Stimulated activated CD8-positive, alpha-beta memory T cell treated with anti-CD3 and anti-CD28 coated beads, Interleukin-7, amount 100 ng/mL, for 1 hour (primary cell): ENCODE data around the gene KCTD13.
"Not testable (repeated sequence)": the region's sequence is repeated elsewhere in the genome, so short reads cannot be mapped to it uniquely, and the experiment has no call there.

ENCODE experiments used
- DNase-seq, 2 donors: peaks; one replicate each; pipeline ENCODE4 v3.0.0-alpha.2; 2020; ENCODE audit warnings: low read depth in 2 of 2

KCTD13 gene

GRCh38 chr16:29907973-29908372 is 18.1 kb downstream of the KCTD13 start:
- no peak for DNase-seq

DNA sequence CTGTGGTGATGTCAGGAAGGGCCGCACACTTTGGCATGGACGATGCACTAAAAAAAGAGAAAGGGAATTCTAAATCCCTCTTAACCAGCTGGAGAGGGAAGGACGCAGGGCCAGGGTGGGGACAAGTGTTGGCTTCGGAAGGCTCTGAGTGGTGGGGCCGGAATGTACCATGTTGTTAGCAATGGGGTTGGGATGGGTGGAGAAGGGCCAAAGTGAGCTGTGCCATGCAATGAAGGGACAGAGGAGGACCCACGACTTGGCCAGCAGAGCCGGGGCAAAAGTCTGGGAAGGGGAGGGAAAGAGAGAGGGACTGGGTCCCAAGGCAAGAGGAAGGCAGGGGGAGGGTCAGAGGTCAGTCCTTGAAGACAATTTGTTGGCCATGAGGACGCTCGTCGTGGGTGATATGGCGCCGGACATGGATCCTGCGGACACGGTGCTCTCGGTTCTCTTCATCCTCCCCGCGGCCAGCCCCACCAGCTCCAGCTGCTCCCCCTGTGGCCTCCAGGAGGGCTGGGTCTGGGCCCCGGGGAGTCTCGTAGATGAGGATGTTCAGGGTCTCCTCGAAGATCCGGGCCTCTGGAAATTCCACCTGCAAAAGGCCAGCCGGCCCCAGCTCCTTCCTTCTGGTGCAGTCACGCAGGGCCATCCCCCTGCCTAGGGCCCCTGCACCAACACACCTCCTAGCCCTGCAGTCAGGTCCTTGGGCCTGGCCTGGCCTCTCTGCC is 19.3 kb downstream of the KCTD13 start:
- DNase-seq = no peak

DNA sequence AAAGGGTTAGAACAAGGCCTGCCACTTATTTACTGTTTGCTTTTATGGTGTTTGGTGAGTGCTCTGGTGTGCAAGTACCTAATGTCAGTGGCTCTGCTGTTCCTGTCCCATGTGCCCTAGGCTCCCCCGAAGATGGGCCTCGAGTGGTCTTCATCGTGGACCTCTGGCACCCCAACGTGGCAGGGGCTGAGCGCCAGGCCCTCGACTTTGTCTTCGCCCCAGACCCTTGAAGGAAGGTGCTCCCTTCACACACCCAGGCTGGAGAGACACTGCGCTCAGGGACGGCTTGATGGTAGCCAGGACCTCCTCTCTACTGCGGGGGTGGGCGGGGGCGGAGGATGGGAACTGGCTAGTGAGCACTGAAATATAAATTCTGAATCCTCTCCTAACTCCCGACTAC is 20.4 kb downstream of the KCTD13 start:
- no peak for DNase-seq

DNA sequence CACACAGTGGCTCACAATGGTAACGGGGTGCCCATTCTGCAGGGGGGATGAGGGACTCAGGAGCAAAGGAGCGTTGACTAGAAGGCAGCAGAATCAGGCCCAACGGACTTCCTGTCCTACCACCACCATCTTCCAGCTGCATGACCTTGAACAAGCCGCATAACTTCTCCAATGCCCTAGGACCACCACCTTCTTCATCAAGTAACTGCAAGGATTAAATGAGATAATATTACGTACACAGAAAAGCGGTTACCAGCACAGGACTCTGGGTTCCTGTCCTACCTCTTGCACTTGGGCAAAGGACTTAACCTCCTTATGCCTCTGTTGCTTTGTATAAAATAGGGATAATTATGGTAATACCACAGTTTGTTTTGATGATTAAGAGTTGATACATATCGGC is 21.1 kb downstream of the KCTD13 start:
- no peak for DNase-seq

GRCh38 chr16:29903590-29903989 is 22.4 kb downstream of the KCTD13 start:
- DNase-seq = no peak

DNA sequence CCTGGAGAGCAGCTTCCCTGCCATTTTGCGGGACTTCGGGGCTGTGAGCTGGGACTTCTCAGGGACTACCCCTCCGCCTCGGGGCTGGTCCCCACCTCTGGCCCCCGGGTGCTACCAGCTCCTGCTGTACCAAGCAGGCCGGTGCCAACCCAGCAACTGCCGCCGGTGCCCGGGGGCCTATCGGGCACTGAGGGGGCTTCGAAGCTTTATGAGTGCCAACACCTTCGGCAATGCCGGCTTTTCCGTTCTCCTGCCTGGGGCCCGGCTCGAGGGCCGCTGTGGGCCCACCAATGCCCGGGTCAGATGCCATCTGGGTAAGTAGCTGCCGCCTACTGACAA is 24.4 kb downstream of the KCTD13 start:
- DNase-seq = no peak

DNA sequence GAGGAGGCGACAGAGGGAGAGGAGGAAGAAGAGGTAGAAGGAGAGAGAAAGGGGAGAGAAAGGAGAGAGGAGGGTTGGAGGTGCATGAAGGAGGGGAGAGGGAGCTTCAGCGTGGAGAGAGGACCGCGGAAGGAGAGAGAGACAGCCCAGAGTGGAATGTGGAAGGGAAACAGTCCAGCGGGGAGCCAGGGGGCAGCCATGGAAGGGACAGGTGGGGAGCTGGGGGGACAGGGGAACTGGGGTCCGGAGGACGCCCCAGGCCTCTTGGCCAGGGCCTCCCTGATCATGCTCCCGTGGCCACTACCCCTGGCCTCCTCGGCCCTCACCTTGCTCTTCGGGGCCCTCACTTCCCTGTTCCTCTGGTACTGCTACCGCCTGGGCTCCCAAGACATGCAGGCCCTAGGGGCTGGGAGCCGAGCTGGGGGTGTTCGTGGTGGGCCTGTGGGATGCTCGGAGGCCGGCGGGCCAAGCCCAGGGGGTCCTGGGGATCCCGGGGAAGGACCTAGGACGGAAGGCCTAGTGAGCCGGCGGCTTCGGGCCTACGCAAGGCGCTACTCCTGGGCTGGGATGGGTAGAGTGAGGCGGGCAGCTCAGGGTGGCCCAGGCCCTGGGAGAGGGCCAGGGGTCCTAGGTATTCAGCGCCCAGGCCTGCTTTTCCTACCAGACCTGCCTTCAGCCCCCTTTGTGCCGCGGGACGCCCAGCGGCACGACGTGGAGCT is 25.0 kb downstream of the KCTD13 start:
- DNase-seq = no peak

GRCh38 chr16:29900102-29900887 is 25.7 kb downstream of the KCTD13 start, which contains the start of gene ASPHD1:
Gene ASPHD1 (plus strand): TSS chr16:29900488. CDS start chr16:29900972, 484 bp downstream.
- DNase-seq = peak in 1 of 2 donors; percentile 20

DNA sequence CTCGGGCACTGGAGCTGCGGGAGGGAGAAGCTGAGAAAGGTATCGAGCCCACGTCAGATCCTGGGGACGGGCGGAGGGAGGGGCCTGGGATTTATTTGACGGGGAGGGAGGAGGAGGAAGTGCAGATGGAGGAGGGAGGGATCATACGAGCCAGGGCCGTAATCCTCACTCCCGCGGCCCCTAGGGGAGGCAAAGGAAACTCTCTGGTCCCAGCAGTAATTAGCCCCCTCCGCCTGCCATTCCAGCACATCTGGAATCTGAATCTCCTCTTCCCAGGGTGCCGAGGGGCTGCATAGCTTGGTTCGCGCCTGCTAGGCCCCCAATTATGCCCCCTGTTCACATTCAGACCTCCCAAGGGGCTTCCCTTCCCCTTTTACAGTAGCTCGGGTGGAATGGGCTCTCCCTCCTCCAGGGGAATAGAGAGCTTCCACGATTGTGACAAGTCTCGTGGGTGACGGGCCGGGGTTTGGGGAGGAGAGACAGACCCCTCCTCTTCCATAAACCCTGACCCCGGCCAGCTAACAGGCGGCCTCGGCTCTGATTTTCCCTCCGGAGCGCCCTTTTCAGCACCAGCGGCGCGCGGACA is 26.4 kb downstream of the KCTD13 start, which contains the start of gene SEZ6L2:
Gene SEZ6L2 (minus strand): TSS at position 35 of the 586 bp plus-strand sequence. CDS start 531 bp downstream, outside the sequence.
- peak; percentile 52 to 57 for DNase-seq

GRCh38 chr16:29898804-29899515 is 27.1 kb downstream of the KCTD13 start:
- no peak for DNase-seq

DNA sequence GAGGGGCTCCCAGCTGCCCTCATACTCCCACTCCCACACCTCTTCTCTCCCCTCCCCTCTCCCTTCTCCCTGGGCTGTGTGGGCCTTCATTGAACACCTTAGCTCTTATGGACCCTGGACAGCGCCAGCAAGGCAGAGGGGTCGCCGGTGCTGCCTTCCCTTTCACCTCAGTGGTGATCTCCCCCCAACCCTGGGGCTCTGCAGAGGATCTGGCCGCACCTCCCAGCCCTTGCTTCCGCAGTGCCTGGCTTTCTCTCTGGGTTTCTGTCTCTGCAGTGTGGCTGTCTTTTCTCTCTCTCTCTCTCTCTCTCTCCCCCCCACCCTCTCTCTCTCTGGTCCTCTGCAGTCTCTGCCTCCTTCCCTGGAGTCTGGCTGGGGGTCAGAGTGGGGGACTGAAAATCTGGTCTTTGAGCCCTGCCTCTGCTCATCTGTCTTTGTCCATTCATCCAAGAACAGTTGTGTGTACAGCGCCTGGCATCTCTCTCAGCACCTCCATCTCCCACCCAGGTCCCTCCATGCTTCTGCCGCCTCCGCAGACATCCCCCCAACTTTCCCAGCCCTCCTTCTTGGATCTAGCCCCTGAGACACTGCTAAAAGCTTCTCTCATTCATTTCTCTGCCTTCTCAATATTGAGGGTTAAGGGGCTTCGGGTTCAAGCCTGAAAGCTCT is 27.8 kb downstream of the KCTD13 start:
- no peak for DNase-seq

- DNase-seq = no peak
Measured at GRCh38 chr16:29897333-29897732, 28.7 kb downstream of the KCTD13 start.

GRCh38 chr16:29896841-29897240 is 29.2 kb downstream of the KCTD13 start:
- DNase-seq = no peak

- no peak for DNase-seq
Measured at GRCh38 chr16:29894352-29894751, 31.7 kb downstream of the KCTD13 start.

DNA sequence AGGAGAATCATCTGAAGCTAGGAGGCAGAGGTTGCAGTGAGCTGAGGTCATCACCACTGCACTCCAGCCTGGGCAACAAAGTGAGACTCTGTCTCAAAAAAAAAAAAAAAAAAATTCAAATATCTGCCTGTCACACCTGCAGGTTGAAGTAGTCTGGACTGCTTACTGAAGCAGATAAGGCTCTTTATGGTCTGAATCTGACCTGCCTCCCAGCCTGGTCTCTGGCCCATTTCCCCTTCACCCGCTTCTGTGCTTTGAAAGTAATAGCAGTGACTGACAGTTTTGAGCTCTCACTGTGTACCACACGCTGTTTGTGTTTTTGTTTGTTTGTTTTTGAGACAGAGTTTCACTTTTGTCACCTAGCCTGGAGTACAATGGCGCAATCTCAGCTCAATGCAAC is 32.5 kb downstream of the KCTD13 start:
- DNase-seq = no peak

DNA sequence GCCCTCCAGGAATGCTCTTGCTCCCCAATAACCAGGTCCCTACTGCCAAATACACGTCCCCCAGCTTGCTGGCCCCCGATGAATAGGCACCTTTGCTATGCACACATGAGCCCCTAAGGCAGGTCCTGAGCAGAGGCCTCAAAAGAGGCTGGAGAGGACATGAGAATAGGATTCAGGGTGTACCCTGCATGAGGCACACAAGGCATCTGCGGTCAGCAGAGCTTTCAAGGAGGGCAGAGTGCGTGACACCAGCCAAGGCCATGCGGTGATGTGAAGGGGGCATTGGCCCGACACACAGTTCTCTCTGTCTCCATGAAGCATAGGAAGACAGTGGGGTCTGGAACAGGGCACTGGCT is 33.6 kb downstream of the KCTD13 start:
- no peak for DNase-seq

DNA sequence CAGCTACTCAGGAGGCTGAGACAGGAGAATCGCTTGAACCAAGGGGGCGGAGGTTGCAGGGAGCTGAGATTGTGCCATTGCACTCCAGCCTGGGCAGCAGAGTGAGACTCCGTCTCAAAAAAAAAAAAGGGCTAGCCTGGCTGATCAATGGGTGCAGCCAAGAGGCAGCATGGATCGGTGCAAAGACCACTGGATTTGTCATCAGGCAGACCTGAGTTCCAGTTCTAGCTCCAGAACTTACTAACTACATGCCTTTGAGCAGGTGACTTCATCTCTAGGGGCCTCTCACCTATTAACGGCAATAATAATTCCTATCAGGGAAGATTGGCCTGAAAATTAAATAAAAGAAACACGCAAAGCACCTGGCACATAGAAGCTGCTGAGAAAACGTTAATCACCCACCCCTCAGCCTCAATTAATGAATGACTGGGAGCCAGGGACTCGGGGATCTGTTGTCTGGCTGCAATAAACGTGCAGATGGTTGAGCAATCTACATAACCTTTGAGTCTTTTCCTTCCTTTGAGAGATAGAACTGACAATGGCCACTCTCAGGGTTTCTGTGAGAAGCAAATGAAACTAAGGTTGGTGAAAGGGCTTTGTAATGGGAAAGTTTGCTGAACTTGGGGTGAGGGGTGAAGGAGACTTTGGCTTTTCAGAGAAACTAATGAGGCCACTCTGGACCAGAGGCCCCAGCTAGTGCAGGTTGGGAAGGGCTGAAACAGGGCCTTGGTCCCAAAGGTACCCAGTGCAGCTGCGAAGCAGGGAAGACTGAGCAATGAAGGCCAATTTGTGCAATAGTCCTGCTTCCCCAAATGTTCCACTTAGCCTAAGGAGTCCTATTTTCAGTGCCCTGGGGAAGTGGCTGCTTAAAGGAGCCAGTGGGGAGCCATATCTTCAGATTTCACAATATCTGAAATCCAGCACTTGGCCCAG is 34.2 kb downstream of the KCTD13 start:
- no peak for DNase-seq

DNA sequence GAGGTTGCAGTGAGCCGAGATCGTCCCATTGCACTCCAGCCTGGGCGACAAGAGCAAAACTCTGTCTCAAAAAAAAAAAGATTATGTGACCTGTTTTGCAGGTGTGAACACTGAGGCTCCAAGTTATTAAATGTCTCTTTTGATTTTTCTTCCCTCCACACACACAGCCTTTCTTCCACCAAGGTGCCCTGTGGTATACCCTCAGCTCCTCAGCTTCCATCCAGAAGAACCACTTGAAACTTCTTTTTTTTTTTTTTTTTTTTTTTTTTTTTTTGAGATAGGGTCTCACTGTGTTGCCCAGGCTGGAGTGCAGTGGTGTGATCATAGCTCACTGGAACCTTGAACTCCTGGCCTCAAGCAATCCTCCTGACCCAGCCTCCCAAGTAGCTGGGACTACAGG is 36.7 kb downstream of the KCTD13 start:
- not testable (repeated sequence) for DNase-seq

- no peak for DNase-seq
Measured at GRCh38 chr16:29883987-29884386, 42.0 kb downstream of the KCTD13 start.

GRCh38 chr16:29881050-29881449 is 45.0 kb downstream of the KCTD13 start:
- DNase-seq = no peak
